HG02610 (cell line): ENCODE results near the gene SCN1B.
"Not testable (repeated sequence)": the region's sequence is repeated elsewhere in the genome, so short reads cannot be mapped to it uniquely, and the experiment has no call there.

ENCODE experiments used
- ATAC-seq: cut with Tn5 transposase; IDR thresholded peaks from one replicate; pipeline ENCODE4 v1.9.1; 2021; ENCODE audit warnings: mild to moderate bottlenecking, moderate library complexity; ENCODE audit not compliant: unreplicated experiment

The SCN1B gene

DNA sequence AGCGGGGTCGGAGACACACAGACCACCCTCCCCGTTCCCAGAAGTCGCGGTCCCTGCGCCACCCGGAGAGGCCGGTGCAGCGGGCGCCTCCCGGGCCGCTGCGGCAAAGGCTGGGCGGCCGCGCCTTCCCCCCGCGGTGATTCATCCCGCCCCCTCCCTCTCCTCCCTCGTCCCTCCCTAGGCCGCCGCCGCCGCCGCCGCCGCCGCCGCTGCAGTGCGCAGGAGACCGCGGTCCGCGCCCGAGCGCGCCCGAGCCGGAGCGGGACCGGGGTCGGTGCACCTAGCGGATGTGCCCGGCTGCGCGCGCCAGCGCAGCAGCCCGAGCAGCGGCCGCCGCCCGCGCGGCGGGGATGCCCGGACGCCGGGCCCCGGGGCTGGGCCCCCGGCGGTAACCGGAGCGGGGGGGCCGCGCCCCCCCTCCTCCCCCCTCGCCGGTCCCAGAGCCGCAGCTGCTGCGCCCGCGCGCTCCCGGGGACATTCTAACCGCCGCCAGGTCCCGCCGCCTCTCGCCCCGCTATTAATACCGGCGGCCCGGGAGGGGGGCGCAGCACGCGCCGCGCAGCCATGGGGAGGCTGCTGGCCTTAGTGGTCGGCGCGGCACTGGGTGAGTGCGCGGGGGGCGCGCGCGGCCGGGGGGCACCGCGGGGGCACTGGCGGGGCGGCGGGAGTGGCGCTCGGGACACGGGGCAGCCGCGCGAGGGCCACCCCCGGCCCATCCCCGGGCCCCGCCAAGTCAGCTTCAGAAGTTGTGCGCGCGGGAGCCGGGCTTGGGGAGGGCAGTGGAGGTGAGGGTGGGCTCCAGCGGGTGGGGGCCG lies at the start of gene SCN1B:
SCN1B (plus strand) TSS at position 214 of the 815 bp plus-strand sequence; CDS start at position 565, 351 bp downstream.
- no peak for ATAC-seq

DNA sequence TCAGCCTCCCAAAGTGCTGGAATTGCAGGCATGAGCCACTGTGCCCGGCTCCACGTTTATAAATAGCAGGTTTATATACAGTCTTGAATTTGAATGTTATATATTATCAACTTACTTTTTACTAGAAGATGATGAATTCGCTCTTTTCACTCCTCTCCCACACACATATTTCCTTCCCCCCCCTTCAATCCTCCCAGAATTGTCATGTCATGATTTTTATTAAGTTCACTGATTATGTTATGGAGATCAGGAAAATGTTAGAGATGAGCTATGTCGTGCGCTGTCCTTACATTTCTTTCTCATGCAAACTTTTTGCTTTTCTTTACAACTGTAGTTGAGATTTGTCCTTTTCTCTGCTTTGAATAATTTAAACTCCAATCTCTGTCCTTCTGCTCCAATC lies 48.0 kb upstream of the SCN1B start:
- ATAC-seq = no peak

- no peak for ATAC-seq
These were observed 46.5 kb upstream of the SCN1B start for GRCh38 chr19:34983786-34984185.

DNA sequence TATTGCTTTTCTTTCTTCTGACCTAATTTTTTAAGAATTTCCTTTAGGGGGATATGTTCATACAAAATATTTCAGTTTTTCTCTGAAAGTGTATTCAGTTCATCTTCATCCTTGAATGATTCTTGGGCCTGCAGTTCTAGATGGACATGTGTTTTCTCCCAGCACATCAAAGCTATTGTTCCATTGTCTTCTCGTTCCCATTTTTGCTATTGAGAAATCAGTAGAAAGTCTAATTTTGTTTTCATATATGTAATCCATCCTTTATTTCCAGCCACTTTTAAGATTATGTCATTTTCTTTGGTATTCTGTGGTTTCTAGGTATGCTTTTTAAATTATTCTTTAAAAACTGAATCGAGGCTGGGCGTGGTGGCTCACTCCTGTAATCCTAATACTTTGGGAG lies 46.0 kb upstream of the SCN1B start:
- no peak for ATAC-seq

- ATAC-seq = no peak
These were observed 44.8 kb upstream of the SCN1B start for GRCh38 chr19:34985249-34986022.

DNA sequence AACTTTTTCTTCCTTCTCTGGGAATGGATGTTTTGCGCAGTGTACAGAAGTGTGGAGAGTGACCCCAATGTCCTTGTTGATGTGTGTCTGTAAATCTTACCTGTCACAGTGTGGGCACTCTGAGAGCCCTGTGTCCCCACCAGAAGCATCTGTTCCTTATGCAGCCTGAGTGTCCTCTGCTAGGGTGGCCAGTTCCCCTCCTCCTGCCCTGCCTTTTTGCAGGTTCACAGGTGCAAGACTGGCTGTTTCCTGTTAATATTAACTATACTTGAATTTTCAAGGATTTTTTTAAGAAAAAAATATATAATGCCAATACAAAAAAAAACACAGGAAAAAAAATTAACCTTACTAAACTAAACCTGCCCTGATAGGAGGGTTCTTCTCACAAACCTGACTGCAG lies 42.2 kb upstream of the SCN1B start:
- ATAC-seq = no peak

- ATAC-seq = no peak
These were observed 41.0 kb upstream of the SCN1B start for GRCh38 chr19:34989298-34989697.

- ATAC-seq = no peak
These were observed 39.6 kb upstream of the SCN1B start for GRCh38 chr19:34990578-34991192.

GRCh38 chr19:34991542-34992333 lies 38.5 kb upstream of the SCN1B start:
- ATAC-seq = no peak

- ATAC-seq = not testable (repeated sequence)
These were observed 37.7 kb upstream of the SCN1B start for GRCh38 chr19:34992582-34992981.

GRCh38 chr19:34994286-34994642 lies 36.0 kb upstream of the SCN1B start:
- ATAC-seq = no peak

GRCh38 chr19:34994643-34995541 lies 35.4 kb upstream of the SCN1B start:
- ATAC-seq = no peak

DNA sequence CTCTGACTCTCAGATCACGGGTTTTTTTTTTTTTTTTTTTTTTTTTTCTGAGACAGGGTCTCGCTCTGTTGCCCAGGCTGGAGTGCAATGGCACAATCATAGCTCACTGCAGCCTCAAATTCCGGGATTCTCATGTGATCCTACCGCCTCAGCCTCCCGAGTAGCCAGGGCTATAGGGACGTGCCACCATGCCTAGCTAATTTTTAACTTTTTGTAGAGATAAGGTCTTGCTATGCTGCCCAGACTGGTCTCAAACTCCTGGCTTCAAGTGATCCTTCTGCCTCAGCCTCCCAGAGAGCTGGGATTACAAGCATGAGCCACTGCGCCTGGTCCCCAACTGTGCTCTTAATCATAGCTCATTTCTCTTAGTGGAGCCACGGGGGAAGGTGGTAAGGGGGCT lies 34.7 kb upstream of the SCN1B start:
- ATAC-seq = no peak

- no peak for ATAC-seq
These were observed 33.1 kb upstream of the SCN1B start for GRCh38 chr19:34997071-34997617.

DNA sequence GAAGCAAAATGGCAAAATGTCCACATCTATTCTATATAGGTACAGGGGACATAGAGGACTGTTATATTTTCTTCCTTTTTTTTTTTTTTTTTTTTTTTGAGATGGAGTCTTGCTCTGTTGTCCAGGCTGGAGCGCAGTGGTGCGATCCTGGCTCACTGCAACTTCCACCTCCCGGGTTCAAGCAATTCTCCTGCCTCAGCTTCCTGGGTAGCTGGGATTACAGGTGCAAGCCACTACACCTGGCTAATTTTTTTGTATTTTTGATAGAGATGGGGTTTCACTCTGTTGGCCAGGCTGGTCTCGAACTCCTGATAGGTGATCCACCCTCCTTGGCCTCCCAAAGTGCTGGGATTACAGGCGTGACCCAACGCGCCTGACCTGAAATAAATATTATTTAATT lies 32.0 kb upstream of the SCN1B start:
- not testable (repeated sequence) for ATAC-seq

GRCh38 chr19:34998777-34999497 lies 31.3 kb upstream of the SCN1B start:
- peak; percentile 12 for ATAC-seq

DNA sequence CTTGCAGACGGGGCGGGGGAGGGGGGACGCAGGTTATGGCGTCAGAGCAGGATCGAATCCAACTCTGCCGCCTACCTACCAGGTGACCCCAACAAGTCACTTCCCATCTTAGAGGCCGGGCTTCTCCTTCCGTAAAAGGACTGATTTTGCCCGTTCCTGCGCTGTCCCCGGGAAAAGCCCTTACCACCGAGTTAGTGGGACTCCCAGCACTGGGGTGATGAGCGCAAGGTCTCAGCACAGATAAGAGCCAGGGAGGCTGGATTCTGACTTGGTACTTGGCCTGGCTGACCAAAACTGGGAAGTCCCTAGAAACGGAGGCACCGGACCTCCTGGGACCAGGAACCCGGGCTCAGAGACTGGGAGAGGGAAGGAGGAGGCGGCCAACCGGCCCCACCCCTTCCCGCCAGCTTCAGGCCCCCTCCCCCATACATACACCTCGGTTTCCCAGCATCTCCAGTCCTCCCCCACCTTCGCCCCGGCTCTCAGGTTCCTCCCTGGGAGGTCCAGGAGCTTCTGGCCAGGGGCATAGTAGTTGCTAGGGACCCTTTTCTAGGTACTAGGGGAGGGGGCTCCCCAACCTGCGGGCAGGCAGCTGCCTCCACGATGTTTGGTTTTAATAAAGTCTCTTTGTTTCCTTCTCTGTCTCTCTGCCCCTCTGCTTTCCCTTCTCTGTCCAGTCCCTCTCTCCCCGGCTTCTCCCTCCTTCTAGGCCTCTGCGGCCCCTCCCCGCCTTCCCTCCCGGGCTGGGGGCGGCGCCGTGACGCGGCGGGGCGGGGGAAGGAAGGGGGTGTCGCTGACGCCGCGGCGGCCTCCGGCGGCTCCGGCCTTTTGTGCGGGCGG lies 30.6 kb upstream of the SCN1B start, which contains the start of gene GRAMD1A:
GRAMD1A (plus strand) TSS at position 826 of the 840 bp plus-strand sequence. CDS start 156 bp downstream, outside the sequence.
- peak; percentile 56 for ATAC-seq

DNA sequence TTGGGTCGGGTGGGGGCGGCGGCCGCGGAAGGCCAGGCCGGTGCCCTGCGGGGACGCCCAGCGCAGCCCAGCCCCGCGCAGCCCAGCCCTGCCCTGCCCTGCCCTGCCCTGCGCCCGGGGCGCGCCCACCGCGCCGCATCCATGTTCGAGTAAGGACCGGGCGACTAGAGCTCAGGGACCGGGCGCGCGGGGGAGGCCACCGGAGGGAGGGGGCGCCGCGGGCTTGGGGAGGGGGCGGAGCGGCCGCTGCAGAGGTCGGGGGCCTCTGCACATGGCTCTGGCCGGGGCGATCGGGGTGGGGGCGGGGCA lies 30.0 kb upstream of the SCN1B start:
- ATAC-seq = no peak
